ENCODE measurements around the gene MOV10L1.

Gene MOV10L1

GRCh38 chr22:50170453-50171318 lies 80.9 kb downstream of the MOV10L1 start, which contains the start of gene PANX2:
TSS of gene PANX2 (plus strand) at chr22:50170731. CDS start at chr22:50170731, 0 bp downstream.
- no peak within 1 kb of the TSS for H3K27ac ChIP-seq
- H3K27me3 ChIP-seq (ENCODE audit: insufficient read depth, low read depth, severe bottlenecking), result peaks cover 6% of the 10 kb centered on the region
- peaks cover 5% of the 10 kb centered on the region for H3K9me3 ChIP-seq (ENCODE audit: severe bottlenecking)
- no peaks in the 10 kb centered on the region for H3K36me3 ChIP-seq
- TF ChIP-seq CTCF (IDR thresholded peaks at IDR 0.05; ENCODE audit: low read depth, low read length), result no peak
- peak within 1 kb of the TSS; percentile 51 for H3K4me3 ChIP-seq (ENCODE audit: low read depth, low read length)
- DNase-seq, result no peak

DNA sequence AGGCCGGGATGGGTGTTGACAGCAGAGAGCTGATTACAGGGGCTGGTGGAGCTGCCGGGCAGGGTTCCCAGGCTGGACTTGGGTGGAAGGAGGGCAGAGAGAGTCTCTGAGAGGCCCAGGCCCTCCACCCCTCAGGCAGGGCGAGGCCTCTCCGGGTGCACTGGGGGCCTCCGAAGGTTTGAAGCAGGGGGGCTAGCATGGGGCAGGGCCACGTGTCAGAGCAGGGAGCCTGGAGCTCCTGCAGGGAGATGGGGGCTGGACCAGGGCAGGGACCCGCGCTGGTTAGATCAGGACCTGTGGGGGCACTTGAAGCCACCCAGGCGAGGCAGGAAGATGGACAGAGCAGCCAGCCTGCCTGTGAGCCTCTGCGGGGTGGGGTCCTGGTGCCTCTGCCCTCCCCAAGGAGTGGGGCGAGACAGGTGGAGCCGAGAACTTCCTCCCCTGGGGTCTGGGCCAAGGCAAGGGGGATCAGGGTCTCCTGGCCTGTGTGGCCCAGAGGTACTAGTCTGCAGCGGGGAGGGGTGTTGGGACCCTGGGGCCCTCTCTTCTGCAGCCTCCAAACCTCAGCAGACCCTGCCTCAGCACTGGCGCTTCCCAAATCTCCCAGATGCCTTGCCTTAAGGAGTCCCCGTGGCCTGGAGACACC lies 81.6 kb downstream of the MOV10L1 start:
- peak overlapping the region; percentile 51 for H3K4me3 ChIP-seq (ENCODE audit: low read depth, low read length)
- H3K27ac ChIP-seq, result no peak overlapping the region
- DNase-seq, result no peak
- H3K27me3 ChIP-seq (ENCODE audit: insufficient read depth, low read depth, severe bottlenecking), result peaks cover 6% of the 10 kb centered on the region
- peaks cover 5% of the 10 kb centered on the region for H3K9me3 ChIP-seq (ENCODE audit: severe bottlenecking)
- no peaks in the 10 kb centered on the region for H3K36me3 ChIP-seq
- no peak for TF ChIP-seq CTCF (IDR thresholded peaks at IDR 0.05; ENCODE audit: low read depth, low read length)

DNA sequence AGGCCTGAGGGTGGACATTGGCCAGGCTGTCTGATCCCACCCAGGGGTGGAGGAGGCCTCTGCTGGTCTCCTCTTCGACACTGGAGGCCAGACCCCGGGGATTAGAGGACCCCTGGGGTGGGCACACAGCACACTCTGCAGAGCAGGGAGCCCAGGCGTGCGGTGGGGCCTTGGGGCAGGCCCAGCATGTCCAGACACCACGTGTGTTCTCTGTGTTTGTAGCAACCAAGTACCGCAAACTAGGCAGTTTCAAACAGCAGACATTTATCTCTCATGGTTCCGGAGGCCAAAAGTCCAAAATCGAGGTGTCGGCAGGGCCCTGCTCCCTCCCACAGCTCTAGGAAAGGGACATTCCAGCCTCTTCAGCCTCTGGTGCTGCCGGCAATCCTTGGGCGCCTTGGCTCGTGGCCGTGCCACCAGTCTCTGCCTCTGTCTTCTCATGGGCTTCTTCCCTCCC lies 82.2 kb downstream of the MOV10L1 start:
- Histone ChIP-seq H3K36me3 (no peaks in the 10 kb centered on the region), H3K9me3 (ENCODE audit: severe bottlenecking) (peaks cover under 1% of the 10 kb centered on the region), H3K27me3 (ENCODE audit: insufficient read depth, low read depth, severe bottlenecking) (peaks cover 6% of the 10 kb centered on the region), H3K27ac (no peak overlapping the region), H3K4me3 (ENCODE audit: low read depth, low read length) (no peak overlapping the region)
- DNase-seq, result no peak
- TF ChIP-seq CTCF (IDR thresholded peaks at IDR 0.05; ENCODE audit: low read depth, low read length), result no peak

GRCh38 chr22:50173311-50173982 lies 83.6 kb downstream of the MOV10L1 start:
- Histone ChIP-seq H3K36me3 (no peaks in the 10 kb centered on the region), H3K9me3 (ENCODE audit: severe bottlenecking) (no peaks in the 10 kb centered on the region), H3K27me3 (ENCODE audit: insufficient read depth, low read depth, severe bottlenecking) (peaks cover 6% of the 10 kb centered on the region), H3K27ac (no peak overlapping the region), H3K4me3 (ENCODE audit: low read depth, low read length) (no peak overlapping the region)
- no peak for TF ChIP-seq CTCF (IDR thresholded peaks at IDR 0.05; ENCODE audit: low read depth, low read length)
- no peak for DNase-seq

GRCh38 chr22:50173983-50174355 lies 84.2 kb downstream of the MOV10L1 start:
- Histone ChIP-seq H3K9me3 (ENCODE audit: severe bottlenecking) (no peaks in the 10 kb centered on the region), H3K36me3 (no peaks in the 10 kb centered on the region), H3K27ac (no peak overlapping the region), H3K4me3 (ENCODE audit: low read depth, low read length) (no peak overlapping the region), H3K27me3 (ENCODE audit: insufficient read depth, low read depth, severe bottlenecking) (peaks cover 4% of the 10 kb centered on the region)
- no peak for TF ChIP-seq CTCF (IDR thresholded peaks at IDR 0.05; ENCODE audit: low read depth, low read length)
- no peak for DNase-seq
